ENCODE results near the gene ATP8B3.

GRCh38 chr19:1790054-1790792 lies 21.9 kb downstream of the ATP8B3 start:
- no peak for TF ChIP-seq CTCF (IDR thresholded peaks at IDR 0.05)
- TF ChIP-seq POLR2A (IDR thresholded peaks at IDR 0.05): no peak

Data from Peyer's patch (tissue), 4 donors.